T-helper 17 cell (primary cell): ENCODE data around the gene NELL1. TPM values are rescaled to one million over a fixed set of nuclear protein-coding genes. Genes with fewer than 3 reads are reported as not detected.

ENCODE experiments used
- ATAC-seq: fragments of 150-1000 bp; cut with Tn5 transposase; 2 replicates; pipeline ENCODE4 v1.10.0; 2021; ENCODE audit warnings: mild to moderate bottlenecking, moderate library complexity
- DNase-seq, 3 donors: peaks; one replicate each; pipeline versions ENCODE4 v3.0.0 to v3.0.0-alpha.2; 2020 to 2021
- H3K9me3 ChIP-seq: one replicate; pipeline ENCODE4 v1.7.0; 2013; ENCODE audit warnings: low read length, mild to moderate bottlenecking; ENCODE audit not compliant: control insufficient read depth, poor library complexity, severe bottlenecking
- H3K27ac Mint-ChIP-seq: one replicate; pipeline ENCODE4 v1.8.0; 2022; ENCODE audit warnings: mild to moderate bottlenecking, moderate library complexity, mixed read lengths
- H3K27me3 Mint-ChIP-seq: one replicate; pipeline ENCODE4 v1.8.0; 2022; ENCODE audit warnings: mixed read lengths
- H3K36me3 Mint-ChIP-seq: one replicate; pipeline ENCODE4 v1.8.0; 2022; ENCODE audit warnings: low read depth, mixed read lengths
- H3K4me1 Mint-ChIP-seq: one replicate; pipeline ENCODE4 v1.8.0; 2022; ENCODE audit warnings: mild to moderate bottlenecking, mixed read lengths
- H3K4me3 Mint-ChIP-seq: one replicate; pipeline ENCODE4 v1.8.0; 2022; ENCODE audit warnings: mild to moderate bottlenecking, moderate library complexity, mixed read lengths
- total RNA-seq, 4 donors: library from RNA in 2 of 4; stranded (reverse) in 2 of 4; gene quantifications; one replicate each; pipeline ENCODE4 v1.2.3 and lab custom pipeline; 2022 to 2026

The NELL1 gene
- total RNA-seq, 2 donors from 2014 or later = not detected

GRCh38 chr11:21353425-21353824 lies 684.0 kb downstream of the NELL1 start:
- no peaks in the 10 kb centered on the region for H3K27me3 Mint-ChIP-seq
- no peak overlapping the region for H3K27ac Mint-ChIP-seq
- H3K4me3 Mint-ChIP-seq = no peak overlapping the region
- H3K36me3 Mint-ChIP-seq = no peaks in the 10 kb centered on the region
- H3K9me3 ChIP-seq = no peaks in the 10 kb centered on the region
- ATAC-seq = no peak
- DNase-seq = no peak
- H3K4me1 Mint-ChIP-seq = no peaks in the 10 kb centered on the region

DNA sequence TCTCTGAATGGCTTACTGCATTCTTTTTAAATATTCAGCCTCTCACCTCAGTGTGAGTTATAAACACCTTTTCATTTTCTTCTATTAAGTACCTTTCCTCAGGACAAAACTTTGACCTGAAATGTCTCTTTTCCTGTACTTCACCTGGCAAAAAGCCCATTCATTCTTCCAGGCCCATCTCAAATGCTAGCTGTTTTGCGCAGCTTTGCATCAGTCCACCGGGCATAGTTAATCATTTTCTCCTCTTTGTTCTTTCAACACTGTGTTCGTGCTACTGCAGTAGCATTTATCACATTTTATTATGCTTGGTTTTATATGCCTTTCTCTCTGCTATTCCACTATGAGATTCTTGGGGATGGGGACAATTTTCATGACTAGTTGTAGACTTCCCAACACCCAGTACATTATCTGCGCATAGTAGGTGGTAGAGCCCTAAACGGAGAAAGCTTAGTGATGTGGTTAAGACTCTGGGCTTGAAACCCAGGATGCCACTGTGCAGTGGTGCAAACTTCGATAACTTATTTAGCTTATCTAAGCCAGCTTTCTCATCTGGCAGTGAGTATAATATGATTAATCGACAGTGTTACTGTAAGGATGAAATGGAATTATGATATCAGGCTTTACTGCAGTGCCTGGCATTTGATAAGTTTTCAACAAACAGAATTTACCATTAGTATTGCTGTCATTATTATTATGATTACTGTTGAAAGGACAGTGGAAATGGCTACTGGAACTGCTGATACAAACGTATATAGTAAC lies 695.7 kb downstream of the NELL1 start:
- H3K27me3 Mint-ChIP-seq = no peaks in the 10 kb centered on the region
- no peaks in the 10 kb centered on the region for H3K36me3 Mint-ChIP-seq
- H3K9me3 ChIP-seq = no peaks in the 10 kb centered on the region
- H3K4me1 Mint-ChIP-seq = no peaks in the 10 kb centered on the region
- ATAC-seq = no peak
- no peak overlapping the region for H3K4me3 Mint-ChIP-seq
- no peak for DNase-seq
- H3K27ac Mint-ChIP-seq = no peak overlapping the region

DNA sequence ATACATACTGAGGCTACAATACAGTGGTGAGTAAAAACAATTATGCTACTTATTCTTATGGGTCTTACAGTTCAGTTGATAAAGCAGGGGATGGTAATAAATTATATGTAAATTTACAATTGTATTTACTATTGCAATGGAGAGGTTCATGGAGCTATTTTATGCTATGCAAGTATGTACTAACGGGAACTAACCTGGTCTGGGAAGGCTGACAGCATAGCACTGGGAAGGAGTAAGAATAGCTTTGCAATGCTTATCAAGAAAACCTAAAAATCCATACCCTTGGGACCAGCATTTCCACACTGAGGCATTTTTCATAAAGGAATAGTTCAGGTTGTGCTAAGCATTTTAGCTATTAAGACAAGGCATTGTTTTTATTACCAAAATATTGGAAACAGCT lies 700.6 kb downstream of the NELL1 start:
- Mint-ChIP-seq H3K4me3 (no peak overlapping the region), H3K27me3 (no peaks in the 10 kb centered on the region), H3K27ac (no peak overlapping the region), H3K36me3 (no peaks in the 10 kb centered on the region), H3K4me1 (no peaks in the 10 kb centered on the region)
- DNase-seq (no peak), ATAC-seq (no peak)
- H3K9me3 ChIP-seq = no peaks in the 10 kb centered on the region

DNA sequence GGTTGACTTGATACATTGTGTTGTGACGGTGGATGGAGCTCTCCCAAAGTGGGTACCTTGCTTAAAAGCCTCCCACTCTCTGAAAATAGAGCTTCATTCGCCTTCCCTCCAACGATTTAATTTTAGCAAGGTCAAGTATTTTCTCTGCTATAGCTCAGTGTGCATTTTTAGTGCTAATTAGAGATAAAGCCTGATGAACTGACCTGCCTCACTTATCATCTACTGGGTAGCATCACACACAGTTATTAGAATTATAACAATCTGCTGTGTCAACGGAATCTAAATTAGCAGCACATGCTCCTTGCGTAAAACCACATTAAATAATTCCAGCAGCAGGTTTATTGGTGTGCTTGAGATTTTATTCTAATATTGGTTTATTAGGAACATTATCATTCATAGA lies 701.7 kb downstream of the NELL1 start:
- no peaks in the 10 kb centered on the region for H3K27me3 Mint-ChIP-seq
- no peaks in the 10 kb centered on the region for H3K9me3 ChIP-seq
- no peak overlapping the region for H3K27ac Mint-ChIP-seq
- no peaks in the 10 kb centered on the region for H3K4me1 Mint-ChIP-seq
- no peak for DNase-seq
- ATAC-seq = no peak
- H3K4me3 Mint-ChIP-seq = no peak overlapping the region
- H3K36me3 Mint-ChIP-seq = no peaks in the 10 kb centered on the region

DNA sequence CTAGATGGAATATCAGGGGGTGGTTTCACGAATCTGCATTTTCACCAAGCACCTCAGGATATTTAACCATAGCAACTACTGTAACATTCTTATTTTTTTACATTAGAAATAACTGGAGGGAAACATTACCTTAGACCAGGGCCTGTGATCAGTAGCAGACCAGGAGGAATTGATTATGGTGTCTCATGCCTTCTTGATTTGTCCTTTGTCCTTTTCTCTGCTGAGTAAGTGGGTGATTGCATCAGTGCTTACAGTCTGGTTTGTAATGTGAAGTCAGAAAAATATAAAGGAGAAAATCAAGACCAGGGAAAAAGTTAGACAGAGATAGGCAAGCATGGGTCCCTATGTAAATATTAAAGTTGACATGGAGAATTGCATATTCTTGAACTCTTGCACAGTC lies 703.3 kb downstream of the NELL1 start:
- no peak for DNase-seq
- H3K9me3 ChIP-seq = no peaks in the 10 kb centered on the region
- no peak for ATAC-seq
- Mint-ChIP-seq H3K4me3 (no peak overlapping the region), H3K27me3 (no peaks in the 10 kb centered on the region), H3K4me1 (no peaks in the 10 kb centered on the region), H3K27ac (no peak overlapping the region), H3K36me3 (no peaks in the 10 kb centered on the region)

DNA sequence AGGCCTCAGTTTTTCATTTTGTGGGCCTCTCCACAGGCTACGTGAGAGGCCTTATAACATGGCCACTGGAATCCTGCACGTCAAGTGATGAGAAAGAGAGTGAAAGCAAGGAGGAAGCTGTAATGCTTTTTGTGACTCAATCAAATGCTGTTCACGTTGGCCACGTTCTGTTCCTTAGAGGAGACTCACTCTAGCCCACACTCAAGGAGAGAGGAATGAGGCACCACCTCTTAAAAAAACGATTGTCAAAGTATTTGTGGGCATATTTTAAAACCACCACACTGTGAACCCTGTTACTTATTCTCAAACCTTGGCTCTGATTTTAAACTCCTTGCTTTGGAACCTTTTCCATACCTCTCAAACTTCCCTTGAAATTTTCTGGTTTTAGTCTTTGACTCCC lies 705.0 kb downstream of the NELL1 start:
- DNase-seq = no peak
- Mint-ChIP-seq H3K4me1 (no peaks in the 10 kb centered on the region), H3K36me3 (no peaks in the 10 kb centered on the region), H3K27me3 (no peaks in the 10 kb centered on the region), H3K27ac (no peak overlapping the region), H3K4me3 (no peak overlapping the region)
- no peaks in the 10 kb centered on the region for H3K9me3 ChIP-seq
- ATAC-seq = no peak

GRCh38 chr11:21385669-21386440 lies 716.5 kb downstream of the NELL1 start:
- no peak for DNase-seq
- Mint-ChIP-seq H3K27me3 (no peaks in the 10 kb centered on the region), H3K36me3 (no peaks in the 10 kb centered on the region), H3K27ac (no peak overlapping the region), H3K4me3 (no peak overlapping the region), H3K4me1 (no peaks in the 10 kb centered on the region)
- ATAC-seq = no peak
- no peaks in the 10 kb centered on the region for H3K9me3 ChIP-seq

DNA sequence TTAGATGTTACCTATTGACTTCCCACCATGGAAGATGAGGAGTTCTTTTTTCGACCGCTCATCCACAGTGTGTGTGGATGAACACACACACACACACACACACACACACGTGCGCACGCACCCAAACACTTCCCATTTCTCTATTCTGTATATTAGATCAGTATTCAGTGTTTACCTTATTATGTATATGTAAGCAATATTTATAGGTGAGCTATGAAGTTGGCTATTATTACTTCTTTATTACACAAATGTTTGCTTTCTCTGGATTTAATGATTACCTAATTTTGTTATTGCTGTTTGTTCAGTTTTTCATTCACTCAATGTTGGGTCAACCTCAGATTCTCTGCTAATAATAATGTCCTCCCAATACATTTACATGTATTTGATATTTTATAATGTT lies 721.0 kb downstream of the NELL1 start:
- DNase-seq (no peak), ATAC-seq (no peak)
- Mint-ChIP-seq H3K4me1 (no peaks in the 10 kb centered on the region), H3K4me3 (no peak overlapping the region), H3K27me3 (no peaks in the 10 kb centered on the region), H3K36me3 (no peaks in the 10 kb centered on the region), H3K27ac (no peak overlapping the region)
- H3K9me3 ChIP-seq = no peaks in the 10 kb centered on the region

GRCh38 chr11:21396342-21397008 lies 727.1 kb downstream of the NELL1 start:
- DNase-seq (no peak), ATAC-seq (no peak)
- Mint-ChIP-seq H3K36me3 (no peaks in the 10 kb centered on the region), H3K27me3 (no peaks in the 10 kb centered on the region), H3K4me1 (no peaks in the 10 kb centered on the region), H3K27ac (no peak overlapping the region), H3K4me3 (no peak overlapping the region)
- H3K9me3 ChIP-seq = no peaks in the 10 kb centered on the region

DNA sequence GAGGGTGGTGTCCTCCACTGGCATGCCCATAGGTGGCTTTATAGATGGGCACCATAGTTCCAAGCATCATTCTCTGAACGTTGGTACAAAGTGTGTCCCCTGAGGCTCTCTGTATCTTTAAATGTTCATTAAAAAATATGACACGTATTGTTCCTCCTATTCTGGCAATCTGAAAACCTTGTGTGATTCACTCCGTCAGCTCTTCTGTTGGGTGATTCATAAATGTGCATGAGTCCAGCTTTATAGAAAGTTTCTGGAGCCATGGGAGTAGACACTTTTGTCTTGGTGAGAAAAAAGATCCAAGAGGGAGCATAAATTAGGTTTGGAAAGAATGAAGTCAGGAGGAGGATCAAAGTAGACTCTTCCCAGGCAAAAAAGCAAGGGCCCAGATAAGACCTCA lies 728.8 kb downstream of the NELL1 start:
- H3K36me3 Mint-ChIP-seq = no peaks in the 10 kb centered on the region

DNA sequence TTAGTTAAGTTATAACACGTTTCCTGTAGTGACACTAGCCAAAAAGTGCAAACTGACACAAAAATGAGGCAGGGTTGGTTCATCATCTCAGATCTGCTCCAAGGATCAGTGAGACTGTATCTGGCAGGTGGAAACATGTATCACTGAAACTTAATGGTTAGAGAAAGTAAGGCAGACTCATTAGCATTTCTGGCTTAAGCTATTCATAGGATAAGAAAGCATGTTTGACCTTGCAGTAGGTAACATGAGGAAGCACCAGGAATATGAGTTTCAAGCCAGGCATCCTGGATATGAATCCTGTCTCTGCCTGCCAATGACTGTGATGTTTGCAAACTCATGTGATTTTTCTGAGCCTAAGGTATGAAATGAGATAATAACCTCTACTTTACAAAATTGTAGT lies 732.1 kb downstream of the NELL1 start:
- ATAC-seq (no peak), DNase-seq (no peak)
- Mint-ChIP-seq H3K4me3 (no peak overlapping the region), H3K4me1 (no peaks in the 10 kb centered on the region), H3K36me3 (no peaks in the 10 kb centered on the region), H3K27ac (no peak overlapping the region), H3K27me3 (no peaks in the 10 kb centered on the region)
- no peaks in the 10 kb centered on the region for H3K9me3 ChIP-seq

More for the DNA sequence above, 728.8 kb downstream of the NELL1 start:
- Mint-ChIP-seq H3K27me3 (no peaks in the 10 kb centered on the region), H3K27ac (no peak overlapping the region), H3K4me3 (no peak overlapping the region), H3K4me1 (no peaks in the 10 kb centered on the region)
- H3K9me3 ChIP-seq = no peaks in the 10 kb centered on the region
- ATAC-seq (no peak), DNase-seq (no peak)

DNA sequence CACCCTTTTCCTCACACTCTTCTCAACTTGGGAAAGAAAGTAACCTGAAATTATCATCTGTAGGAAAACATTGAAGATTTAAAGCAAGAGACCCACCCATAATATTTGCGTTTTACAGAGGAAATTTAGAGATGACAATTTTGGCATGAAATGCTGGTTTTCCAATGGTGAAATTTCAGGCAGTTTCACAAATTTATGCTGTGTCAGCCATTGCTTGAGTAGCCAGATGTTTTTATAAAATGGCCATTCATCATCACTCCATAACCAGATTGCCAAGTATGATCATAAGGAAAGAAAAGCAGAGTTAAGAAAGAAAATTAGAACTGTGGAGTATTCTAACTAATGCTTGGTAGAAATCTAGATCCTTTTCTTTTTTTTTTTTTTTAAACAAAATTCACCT lies 732.9 kb downstream of the NELL1 start:
- no peaks in the 10 kb centered on the region for H3K36me3 Mint-ChIP-seq
- no peak overlapping the region for H3K4me3 Mint-ChIP-seq
- ATAC-seq (no peak), DNase-seq (no peak)
- H3K27ac Mint-ChIP-seq = no peak overlapping the region
- H3K27me3 Mint-ChIP-seq = no peaks in the 10 kb centered on the region
- H3K9me3 ChIP-seq = no peaks in the 10 kb centered on the region
- H3K4me1 Mint-ChIP-seq = no peaks in the 10 kb centered on the region

DNA sequence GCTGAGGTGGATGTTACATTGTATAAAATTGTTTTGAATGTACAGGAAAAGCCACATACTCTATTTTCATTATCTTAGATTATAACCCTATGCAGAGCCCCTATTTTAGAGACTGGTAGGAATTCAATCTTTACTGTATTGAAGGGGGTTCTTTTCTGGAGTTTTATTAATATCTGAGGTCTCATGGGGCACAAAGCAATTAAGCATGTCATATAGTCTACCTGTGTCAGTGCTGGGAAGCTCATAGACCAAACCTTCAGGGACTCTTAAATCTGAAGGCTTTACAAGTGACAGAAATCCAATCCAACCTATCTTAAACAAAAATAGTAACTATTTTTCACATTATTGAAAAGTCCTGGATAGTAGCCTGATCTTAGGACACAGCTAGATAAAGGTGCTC lies 733.7 kb downstream of the NELL1 start:
- Mint-ChIP-seq H3K4me1 (no peaks in the 10 kb centered on the region), H3K27ac (no peak overlapping the region), H3K27me3 (no peaks in the 10 kb centered on the region), H3K4me3 (no peak overlapping the region), H3K36me3 (no peaks in the 10 kb centered on the region)
- ATAC-seq (no peak), DNase-seq (no peak)
- no peaks in the 10 kb centered on the region for H3K9me3 ChIP-seq
